Cerebellar cortex (tissue), 1 donor: ENCODE data around the gene RNF7.
"Not testable (repeated sequence)": the region's sequence is repeated elsewhere in the genome, so short reads cannot be mapped to it uniquely, and the experiment has no call there.

Experiments used
- DNase-seq: peaks from one replicate; pipeline ENCODE4 v3.0.0-alpha.2; 2015; ENCODE audit warnings: low spot score

RNF7 gene

GRCh38 chr3:141782386-141782932, 44.4 kb downstream of the RNF7 start:
- no peak for DNase-seq

GRCh38 chr3:141783632-141784031, 45.5 kb downstream of the RNF7 start:
- DNase-seq, result no peak

GRCh38 chr3:141784096-141784495, 46.0 kb downstream of the RNF7 start:
- no peak for DNase-seq

- no peak for DNase-seq
These were observed 46.4 kb downstream of the RNF7 start for GRCh38 chr3:141784531-141784930.

GRCh38 chr3:141788149-141788548, 50.1 kb downstream of the RNF7 start:
- no peak for DNase-seq

- not testable (repeated sequence) for DNase-seq
These were observed 50.7 kb downstream of the RNF7 start for GRCh38 chr3:141788750-141789149.

- DNase-seq, result no peak
These were observed 51.2 kb downstream of the RNF7 start for GRCh38 chr3:141789281-141789680.

GRCh38 chr3:141790171-141790570, 52.1 kb downstream of the RNF7 start:
- no peak for DNase-seq

GRCh38 chr3:141792495-141792894, 54.4 kb downstream of the RNF7 start:
- DNase-seq, result no peak

GRCh38 chr3:141793476-141794260, 55.6 kb downstream of the RNF7 start:
- no peak for DNase-seq

GRCh38 chr3:141795276-141795675, 57.2 kb downstream of the RNF7 start:
- no peak for DNase-seq

GRCh38 chr3:141795741-141796080, 57.6 kb downstream of the RNF7 start:
- DNase-seq, result no peak

GRCh38 chr3:141796081-141796888, 58.2 kb downstream of the RNF7 start:
- no peak for DNase-seq
